HFF-Myc (cell line): ENCODE data around the gene LENG1.

Source experiments
- DNase-seq: peaks from one replicate; pipeline ENCODE4 v3.0.0-alpha.2; 2011; ENCODE audit warnings: low read depth; ENCODE audit errors: extremely low read depth
- H3K4me3 ChIP-seq: replicated peaks from 2 replicates; pipeline ENCODE4 v1.5.1; 2011; ENCODE audit warnings: low read depth, mild to moderate bottlenecking, control low read depth, low read length
- CTCF ChIP-seq: IDR thresholded peaks from 2 replicates; pipeline ENCODE4 v1.5.1; 2012; ENCODE audit warnings: mild to moderate bottlenecking, low read depth, low read length, control low read depth; ENCODE audit errors: missing control alignments

LENG1 gene

GRCh38 chr19:54155694-54156093 is 3.8 kb downstream of the LENG1 start:
- TF ChIP-seq CTCF, result no peak
- no peak overlapping the region for H3K4me3 ChIP-seq
- DNase-seq, result no peak

GRCh38 chr19:54154603-54155345 is 4.7 kb downstream of the LENG1 start:
- TF ChIP-seq CTCF, result no peak
- no peak for DNase-seq
- no peak overlapping the region for H3K4me3 ChIP-seq

GRCh38 chr19:54153731-54154326 is 5.7 kb downstream of the LENG1 start:
- H3K4me3 ChIP-seq, result no peak overlapping the region
- no peak for TF ChIP-seq CTCF
- DNase-seq, result no peak

GRCh38 chr19:54152878-54153524 is 6.5 kb downstream of the LENG1 start:
- no peak for TF ChIP-seq CTCF
- no peak for DNase-seq
- no peak overlapping the region for H3K4me3 ChIP-seq

- no peak for DNase-seq
- no peak for TF ChIP-seq CTCF
Observed at GRCh38 chr19:54152267-54152666, 7.3 kb downstream of the LENG1 start.

GRCh38 chr19:54151362-54152035 is 8.0 kb downstream of the LENG1 start:
- DNase-seq, result no peak
- H3K4me3 ChIP-seq, result no peak overlapping the region
- no peak for TF ChIP-seq CTCF

More at GRCh38 chr19:54152267-54152666, 7.3 kb downstream of the LENG1 start:
- H3K4me3 ChIP-seq, result no peak overlapping the region
